Fibroblast of villous mesenchyme (primary cell): ENCODE measurements around the gene MGLL. TPM values are rescaled to one million over a fixed set of nuclear protein-coding genes. Genes with fewer than 3 reads are reported as not detected.

Experiments used
- DNase-seq: peaks from one replicate; pipeline ENCODE4 v3.0.0-alpha.2; 2010; ENCODE audit warnings: low read depth
- H3K4me3 ChIP-seq: 2 replicates; pipeline ENCODE4 v1.5.1; 2011; ENCODE audit warnings: low read depth, mild to moderate bottlenecking, low read length
- total RNA-seq: library from RNA; depleted of rRNA; stranded (reverse); fragments of >200 nt; gene quantifications from 2 replicates; pipeline ENCODE4 v1.2.3, GENCODE V29; 2012
- TF ChIP-seq, protein P1 (sequence below): IDR thresholded peaks from 2 replicates; pipeline ENCODE4 v1.5.1; 2012; ENCODE audit warnings: low read depth, mild to moderate bottlenecking, low read length; ENCODE audit not compliant: insufficient read depth

MGLL gene
- total RNA-seq, 1 donor: 141 TPM

DNA sequence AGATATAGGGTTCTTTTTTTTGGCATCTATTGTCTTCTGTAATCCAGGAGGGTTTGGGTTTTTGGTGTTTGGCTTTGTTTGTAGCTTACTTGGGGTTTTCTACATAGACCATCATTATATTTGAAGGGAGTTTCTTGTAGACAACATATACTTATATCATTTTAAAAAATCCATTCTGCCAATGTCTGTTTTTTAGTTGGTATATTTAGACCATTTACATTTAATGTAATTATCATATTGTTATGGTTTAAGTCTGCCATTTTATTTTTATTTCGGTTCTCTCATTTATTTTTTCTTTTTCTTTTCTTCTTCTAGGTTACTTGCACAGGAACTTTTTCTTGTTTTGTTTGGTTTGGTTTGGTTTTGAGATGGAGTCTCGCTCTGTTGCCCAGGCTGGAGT is 5.5 kb upstream of the MGLL start:
- H3K4me3 ChIP-seq: no peak overlapping the region
- DNase-seq: no peak
- TF ChIP-seq, protein P1, sequence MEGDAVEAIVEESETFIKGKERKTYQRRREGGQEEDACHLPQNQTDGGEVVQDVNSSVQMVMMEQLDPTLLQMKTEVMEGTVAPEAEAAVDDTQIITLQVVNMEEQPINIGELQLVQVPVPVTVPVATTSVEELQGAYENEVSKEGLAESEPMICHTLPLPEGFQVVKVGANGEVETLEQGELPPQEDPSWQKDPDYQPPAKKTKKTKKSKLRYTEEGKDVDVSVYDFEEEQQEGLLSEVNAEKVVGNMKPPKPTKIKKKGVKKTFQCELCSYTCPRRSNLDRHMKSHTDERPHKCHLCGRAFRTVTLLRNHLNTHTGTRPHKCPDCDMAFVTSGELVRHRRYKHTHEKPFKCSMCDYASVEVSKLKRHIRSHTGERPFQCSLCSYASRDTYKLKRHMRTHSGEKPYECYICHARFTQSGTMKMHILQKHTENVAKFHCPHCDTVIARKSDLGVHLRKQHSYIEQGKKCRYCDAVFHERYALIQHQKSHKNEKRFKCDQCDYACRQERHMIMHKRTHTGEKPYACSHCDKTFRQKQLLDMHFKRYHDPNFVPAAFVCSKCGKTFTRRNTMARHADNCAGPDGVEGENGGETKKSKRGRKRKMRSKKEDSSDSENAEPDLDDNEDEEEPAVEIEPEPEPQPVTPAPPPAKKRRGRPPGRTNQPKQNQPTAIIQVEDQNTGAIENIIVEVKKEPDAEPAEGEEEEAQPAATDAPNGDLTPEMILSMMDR: no peak

GRCh38 chr3:127825756-127826155 is 3.4 kb upstream of the MGLL start:
- DNase-seq: no peak
- TF ChIP-seq, protein P1: no peak
- H3K4me3 ChIP-seq: no peak overlapping the region

DNA sequence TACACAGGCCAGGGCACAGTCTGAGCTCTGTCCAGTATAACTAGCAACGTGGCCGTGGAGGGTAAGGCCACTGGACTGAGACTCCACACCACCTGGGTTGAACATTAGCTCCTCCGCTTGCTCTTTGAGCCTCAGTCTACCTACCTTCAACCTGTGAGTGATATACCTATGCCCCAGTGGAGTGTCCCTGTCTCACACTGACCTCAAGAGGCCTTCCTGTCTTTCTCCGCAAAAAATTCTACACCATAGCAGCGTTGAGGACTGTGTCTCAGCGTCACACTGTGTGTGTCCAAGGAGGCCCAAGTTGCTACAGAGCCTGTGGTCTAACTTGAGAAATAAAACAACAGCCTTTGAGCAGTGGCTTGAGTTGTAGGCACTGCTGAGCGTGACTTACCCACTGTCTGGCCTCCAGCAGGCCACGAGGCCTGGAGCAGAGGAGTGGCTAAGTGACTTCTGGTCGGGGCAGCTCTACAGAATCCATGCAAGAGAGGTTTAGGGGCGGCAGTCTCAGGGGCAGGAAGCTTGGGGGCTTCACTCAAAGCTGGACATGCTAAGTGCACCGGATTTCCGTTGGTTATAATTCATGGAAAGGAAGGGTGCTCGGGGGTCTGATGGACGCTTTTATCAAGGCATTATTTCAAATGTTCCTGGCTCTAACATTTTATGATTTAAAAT is 2.0 kb upstream of the MGLL start:
- no peak for DNase-seq
- TF ChIP-seq, protein P1: no peak
- no peak overlapping the region for H3K4me3 ChIP-seq

GRCh38 chr3:127823426-127823857 is 1.1 kb upstream of the MGLL start:
- TF ChIP-seq, protein P1: no peak
- no peak for DNase-seq
- peak overlapping the region; percentile 81 for H3K4me3 ChIP-seq

DNA sequence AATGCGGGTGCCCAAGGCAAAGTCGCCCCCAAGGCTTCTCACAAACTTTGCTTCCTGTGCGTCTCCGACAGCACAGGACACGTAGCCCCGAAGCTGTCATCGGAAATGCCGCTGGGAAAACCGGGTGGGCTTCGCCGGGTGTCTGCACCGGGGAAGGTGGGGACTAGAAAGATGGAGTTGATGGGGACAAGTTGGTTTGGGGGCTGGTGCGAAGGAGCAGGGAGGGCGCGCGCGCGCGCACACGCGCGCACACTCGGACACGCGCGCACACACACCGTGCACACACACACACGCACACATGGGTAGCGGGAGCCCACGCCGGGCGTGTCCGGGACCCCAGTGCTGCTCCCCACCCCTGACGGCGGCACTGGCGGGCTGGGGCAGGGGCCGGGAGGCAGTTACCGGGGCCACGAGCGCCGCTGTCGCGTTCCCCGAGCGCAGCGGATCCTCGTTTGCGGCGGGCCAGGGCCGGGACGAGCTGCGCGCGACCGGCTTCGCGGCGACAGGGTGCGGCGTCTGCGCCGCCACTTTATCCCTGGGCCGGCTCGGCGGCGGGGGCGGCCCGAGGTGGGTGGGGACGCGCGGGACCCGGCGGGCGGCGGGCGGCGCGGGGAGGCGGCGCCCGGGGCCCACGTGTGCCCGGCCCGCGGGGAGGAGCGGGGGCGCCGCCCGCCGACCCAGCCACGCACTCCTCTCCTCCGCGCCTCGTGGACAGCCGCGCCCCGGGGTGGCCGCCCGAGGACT is 539 bp upstream of the MGLL start:
- TF ChIP-seq, protein P1: no peak
- DNase-seq: no peak
- H3K4me3 ChIP-seq: peak overlapping the region; percentile 81

DNA sequence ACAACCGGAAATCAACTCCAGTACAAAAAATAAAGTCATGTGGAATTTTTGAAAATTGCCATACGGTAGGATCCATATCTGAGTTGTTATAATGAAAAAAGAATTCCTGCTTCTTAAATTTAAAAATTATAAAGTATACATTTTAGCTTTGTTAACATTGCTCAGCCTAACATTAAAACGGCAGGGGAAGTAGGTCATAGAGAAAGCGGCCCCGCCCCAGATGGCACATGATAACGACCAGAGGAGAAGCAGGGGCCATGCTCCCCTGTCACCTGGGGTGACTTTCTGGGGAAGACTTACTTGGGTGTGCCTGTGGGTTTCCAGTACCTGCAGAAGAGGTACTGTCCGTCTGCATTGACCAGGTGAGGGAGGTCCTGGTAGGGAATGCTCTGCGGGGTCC is 921 bp downstream of the MGLL start:
- H3K4me3 ChIP-seq: peak overlapping the region; percentile 81
- DNase-seq: no peak
- TF ChIP-seq, protein P1: no peak

GRCh38 chr3:127820826-127821313 is 1.4 kb downstream of the MGLL start:
- TF ChIP-seq, protein P1: no peak
- DNase-seq: peak; percentile 61
- peak overlapping the region; percentile 81 for H3K4me3 ChIP-seq
